Transverse colon (tissue), 4 donors: ENCODE results near the gene PSMD4. TPM values are rescaled to one million over a fixed set of nuclear protein-coding genes. Genes with fewer than 3 reads are reported as not detected.

Experiments
- DNase-seq: peaks from one replicate; pipeline ENCODE4 v3.0.0-alpha.2; 2019
- H3K27ac ChIP-seq, 4 donors: fragments of 200-600 bp; sonication (generic); 2 replicates each; pipeline ENCODE4 v1.5.1; 2016 to 2018; ENCODE audit warnings: inconsistent platforms in 4 of 4
- H3K27me3 ChIP-seq: fragments of 200-600 bp; sonication (generic); 2 replicates; pipeline ENCODE4 v1.5.1; 2017; ENCODE audit warnings: inconsistent platforms
- H3K36me3 ChIP-seq, 4 donors: fragments of 200-600 bp; sonication (generic); 2 replicates each; pipeline ENCODE4 v1.5.1; 2017 to 2019; ENCODE audit warnings: inconsistent platforms in 4 of 4
- H3K4me1 ChIP-seq, 4 donors: fragments of 200-600 bp; sonication (generic); 2 replicates each; pipeline ENCODE4 v1.5.1; 2017 to 2020; ENCODE audit warnings: inconsistent platforms in 4 of 4
- H3K4me3 ChIP-seq, 4 donors: fragments of 200-600 bp; sonication (generic); 1 replicate in 1 of 4; 2 replicates in 3 of 4; pipeline versions ENCODE4 v1.5.1 to v1.6.1; 2017 to 2019; ENCODE audit warnings: inconsistent platforms in 4 of 4
- H3K9me3 ChIP-seq, 2 donors: fragments of 200-600 bp; sonication (generic); 2 replicates each; pipeline ENCODE4 v1.5.1; 2017 to 2019; ENCODE audit warnings: inconsistent platforms in 2 of 2
- CTCF ChIP-seq, 5 experiments: fragments of 200-600 bp in 3 of 5; fragments of 450-650 bp in 2 of 5; sonication (generic) in 3 of 5; IDR thresholded peaks; 1 replicate in 2 of 5; 2 replicates in 3 of 5; pipeline ENCODE4 v1.5.1; 2016 to 2017; ENCODE audit warnings: antibody characterized with exemption in 5 of 5, inconsistent platforms in 3 of 5, mild to moderate bottlenecking in 2 of 5, moderate library complexity in 1 of 5
- EP300 ChIP-seq: sonication (generic); formaldehyde crosslinking; IDR thresholded peaks from one replicate; pipeline ENCODE4 v1.6.1; 2017; ENCODE audit warnings: antibody characterized with exemption, low read depth
- POLR2A ChIP-seq: fragments of 450-650 bp; IDR thresholded peaks from one replicate; pipeline ENCODE4 v1.6.1; 2016; ENCODE audit warnings: antibody characterized with exemption, mild to moderate bottlenecking, moderate library complexity
- POLR2AphosphoS5 ChIP-seq, 3 donors: sonication (generic); formaldehyde crosslinking; IDR thresholded peaks; one replicate each; pipeline ENCODE4 v1.6.1; 2016; ENCODE audit warnings: antibody characterized with exemption in 3 of 3
- WGBS, 2 donors: methylation state at CpG; one replicate each; pipeline ENCODE4 v1.1.5; 2018; ENCODE audit warnings: low coverage in 1 of 2; 5-methylcytosine and 5-hydroxymethylcytosine counted together
- in situ Hi-C, 4 donors: fragments of 200-750 bp; cut with MboI; loops; one replicate each; pipeline versions ENCODE4 v1.15.0 to v1.15.1; 2017; ENCODE audit warnings: low sequenced_read_pairs in 3 of 4, low pct_ligation_motif_present in 1 of 4, low pct_unique_long_range_greater_than_20kb in 1 of 4
- intact Hi-C: fragments of 100-400 bp; cut with DNase I; formaldehyde crosslinking; loops from one replicate; pipeline ENCODE4 v1.15.1; 2023; ENCODE audit warnings: low total_unique reads
- total RNA-seq, 4 donors: library from RNA; depleted of rRNA; stranded (reverse); fragments of >200 nt; gene quantifications; one replicate each; pipeline ENCODE4 v1.1.0, GENCODE V29; 2016

PSMD4 gene
- total RNA-seq, 4 donors from 2014 or later, result 41.9 to 111 (median 79.5) TPM

GRCh38 chr1:151281969-151282882, 27.7 kb downstream of the PSMD4 start, which contains the start of gene ZNF687:
ZNF687 (plus strand) TSS chr1:151282299; CDS start chr1:151286292, 3,993 bp downstream.
- DNase-seq, result peak; percentile 100
- Histone ChIP-seq H3K9me3 (no peaks in the 10 kb centered on the region), H3K36me3 (peaks cover 0 to 15% (median 5%) of the 10 kb centered on the region in 4 donors), H3K4me3 (peak within 1 kb of the TSS; percentile 65 to 92 (median 76)), H3K4me1 (peaks cover 5 to 21% (median 20%) of the 10 kb centered on the region in 4 donors), H3K27me3 (no peaks in the 10 kb centered on the region), H3K27ac (peak within 1 kb of the TSS; percentile 94 to 98 (median 98))
- peak; percentile 85 for TF ChIP-seq POLR2A
- TF ChIP-seq POLR2AphosphoS5 (IDR thresholded peaks at IDR 0.05), result peak; percentile 18 to 89 (median 46)
- TF ChIP-seq CTCF (IDR thresholded peaks at IDR 0.05), result no peak
- TF ChIP-seq EP300, result no peak
- in situ Hi-C loops, result no loop called here
- intact Hi-C loops, result no loop called here
- 0% methylated on average over 54 of the region's 74 CpGs; no CpG with 5 or more reads in 1 of the 2 donors for WGBS, 2 donors

- H3K4me3 ChIP-seq, result peak overlapping the region; percentile 60 to 92 (median 73)
- intact Hi-C loops, result no loop called here
- TF ChIP-seq POLR2AphosphoS5 (IDR thresholded peaks at IDR 0.05) (no peak), EP300 (no peak), CTCF (IDR thresholded peaks at IDR 0.05) (no peak), POLR2A (no peak)
- H3K27me3 ChIP-seq, result no peaks in the 10 kb centered on the region
- H3K4me1 ChIP-seq, result peaks cover 5 to 21% (median 20%) of the 10 kb centered on the region in 4 donors
- peak overlapping the region; percentile 94 to 98 (median 98) for H3K27ac ChIP-seq
- H3K36me3 ChIP-seq, result peaks cover 0 to 24% (median 9%) of the 10 kb centered on the region in 4 donors
- no peaks in the 10 kb centered on the region for H3K9me3 ChIP-seq
- WGBS, 2 donors, result 3% methylated on average over 38 of the region's 44 CpGs; no CpG with 5 or more reads in 1 of the 2 donors
- in situ Hi-C loops, result no loop called here
- peak; percentile 41 for DNase-seq
These were observed 28.6 kb downstream of the PSMD4 start for GRCh38 chr1:151282883-151283725.

GRCh38 chr1:151284013-151284577, 29.6 kb downstream of the PSMD4 start:
- in situ Hi-C loops (no loop called here), intact Hi-C loops (no loop called here)
- H3K27ac ChIP-seq, result peak overlapping the region; percentile 94 to 98 (median 98)
- no peak for DNase-seq
- 52 to 53% methylated on average over 2 of the region's 2 CpGs for WGBS, 2 donors
- peak overlapping the region in 1 of 4 donors; percentile 92 for H3K4me3 ChIP-seq
- H3K9me3 ChIP-seq, result no peaks in the 10 kb centered on the region
- no peaks in the 10 kb centered on the region for H3K27me3 ChIP-seq
- TF ChIP-seq POLR2A, result no peak
- TF ChIP-seq EP300, result no peak
- TF ChIP-seq CTCF (IDR thresholded peaks at IDR 0.05), result no peak
- no peak for TF ChIP-seq POLR2AphosphoS5 (IDR thresholded peaks at IDR 0.05)
- peaks cover 0 to 31% (median 11%) of the 10 kb centered on the region in 4 donors for H3K36me3 ChIP-seq
- H3K4me1 ChIP-seq, result peaks cover 5 to 21% (median 20%) of the 10 kb centered on the region in 4 donors
